SK-N-SH treated with all-trans-retinoic acid at 6 μM for 48 hours (cell line): ENCODE data around the gene IL20RB.

Experiments used
- ARNTL ChIP-seq: fragments of 450-650 bp; formaldehyde crosslinking; IDR thresholded peaks from 2 replicates; pipeline ENCODE4 v1.5.0; 2020; ENCODE audit warnings: low read depth, mild to moderate bottlenecking, moderate library complexity, borderline replicate concordance
- CREB5 ChIP-seq: fragments of 250-450 bp; sonication (Bioruptor Pico); IDR thresholded peaks from 2 replicates; pipeline ENCODE4 v1.5.1; 2020; ENCODE audit warnings: low read depth, mild to moderate bottlenecking, moderate library complexity
- PATZ1 ChIP-seq: fragments of 250-450 bp; sonication (Bioruptor Pico); IDR thresholded peaks from 2 replicates; pipeline ENCODE4 v1.8.0; 2020; ENCODE audit warnings: mild to moderate bottlenecking, moderate library complexity, borderline replicate concordance
- TOX ChIP-seq: fragments of 250-450 bp; sonication (Bioruptor Pico); IDR thresholded peaks from 2 replicates; pipeline ENCODE4 v1.8.0; 2021; ENCODE audit warnings: mild to moderate bottlenecking, moderate library complexity, borderline replicate concordance
- ZFP3 ChIP-seq: fragments of 250-450 bp; sonication (Bioruptor Pico); IDR thresholded peaks from 2 replicates; pipeline ENCODE4 v1.5.0; 2020; ENCODE audit warnings: mild to moderate bottlenecking, moderate library complexity
- ZFP30 ChIP-seq: fragments of 450-650 bp; formaldehyde crosslinking; IDR thresholded peaks from 2 replicates; pipeline ENCODE4 v1.5.0; 2022; ENCODE audit warnings: mild to moderate bottlenecking, moderate library complexity
- ZNF70 ChIP-seq: fragments of 450-650 bp; formaldehyde crosslinking; IDR thresholded peaks from 2 replicates; pipeline ENCODE4 v1.5.0; 2020; ENCODE audit warnings: mild to moderate bottlenecking, moderate library complexity

- TF ChIP-seq ZFP3 (CRISPR knock-in tag), result no peak
- TF ChIP-seq CREB5 (CRISPR knock-in tag), result no peak
- TF ChIP-seq ARNTL, result no peak
- TF ChIP-seq ZNF70 (CRISPR knock-in tag), result no peak
- TF ChIP-seq TOX (CRISPR knock-in tag), result no peak
- TF ChIP-seq PATZ1 (CRISPR knock-in tag), result no peak
- TF ChIP-seq ZFP30 (CRISPR knock-in tag), result no peak
These were observed 56.3 kb downstream of the IL20RB start for GRCh38 chr3:137013951-137014688.
